DND-41 (cell line): ENCODE data around the gene SHC2.

Source experiments
- ATAC-seq: fragments of 200-7000 bp; cut with Tn5 transposase; 3 replicates; pipeline ENCODE4 v1.9.1; 2021; ENCODE audit warnings: low read depth; ENCODE audit not compliant: insufficient read depth
- DNase-seq: peaks from one replicate; pipeline ENCODE4 v3.0.0-alpha.2; 2020
- H2AFZ ChIP-seq: 2 replicates; pipeline ENCODE4 v1.6.0; 2012; ENCODE audit warnings: low read depth, low read length
- H3K27ac ChIP-seq: 2 replicates; pipeline ENCODE4 v1.5.1; 2012; ENCODE audit warnings: low read length, inconsistent platforms
- H3K27me3 ChIP-seq: fragments of 200-600 bp; sonication (generic); 2 replicates; pipeline ENCODE4 v1.6.0; 2012; ENCODE audit warnings: low read length, mild to moderate bottlenecking, inconsistent platforms; ENCODE audit not compliant: insufficient read depth, poor library complexity
- H3K36me3 ChIP-seq: 2 replicates; pipeline ENCODE4 v1.5.1; 2012; ENCODE audit warnings: low read length, inconsistent platforms; ENCODE audit not compliant: insufficient read depth
- H3K4me1 ChIP-seq: 2 replicates; pipeline ENCODE4 v1.5.1; 2012; ENCODE audit warnings: mild to moderate bottlenecking, low read length; ENCODE audit not compliant: insufficient read depth
- H3K4me2 ChIP-seq: 2 replicates; pipeline ENCODE4 v1.6.0; 2012; ENCODE audit warnings: mild to moderate bottlenecking, moderate library complexity, low read length, inconsistent platforms; ENCODE audit not compliant: insufficient read depth
- H3K4me3 ChIP-seq, 2 experiments: fragments of 200-600 bp in 1 of 2; shearing (Covaris generic) in 1 of 2; 2 replicates each; pipeline ENCODE4 v1.5.1; 2012 to 2016; ENCODE audit warnings: inconsistent platforms in 2 of 2, low read length in 2 of 2, mild to moderate bottlenecking in 2 of 2, low read depth in 1 of 2, moderate library complexity in 1 of 2
- H3K79me2 ChIP-seq: 2 replicates; pipeline ENCODE4 v1.6.0; 2012; ENCODE audit warnings: low read length, inconsistent platforms; ENCODE audit not compliant: insufficient read depth
- H3K9ac ChIP-seq: 2 replicates; pipeline ENCODE4 v1.6.0; 2012; ENCODE audit warnings: low read depth, mild to moderate bottlenecking, inconsistent platforms, low read length, moderate library complexity
- H3K9me3 ChIP-seq: 2 replicates; pipeline ENCODE4 v1.5.1; 2012; ENCODE audit warnings: low read length, moderate library complexity, mild to moderate bottlenecking, inconsistent platforms; ENCODE audit not compliant: insufficient read depth, severe bottlenecking
- H4K20me1 ChIP-seq: 2 replicates; pipeline ENCODE4 v1.6.0; 2012; ENCODE audit warnings: low read length; ENCODE audit not compliant: insufficient read depth
- EZH2 ChIP-seq: IDR thresholded peaks from 3 replicates; pipeline ENCODE4 v1.6.1; 2012; ENCODE audit warnings: borderline replicate concordance, low read depth, mild to moderate bottlenecking, moderate library complexity, low read length, inconsistent platforms; ENCODE audit not compliant: severe bottlenecking
- TF ChIP-seq, protein P1 (sequence below): IDR thresholded peaks from 2 replicates; pipeline ENCODE4 v1.5.1; 2012; ENCODE audit warnings: borderline replicate concordance, low read length, moderate library complexity, mild to moderate bottlenecking; ENCODE audit not compliant: poor library complexity, severe bottlenecking; ENCODE audit errors: extremely low read depth

The SHC2 gene

DNA sequence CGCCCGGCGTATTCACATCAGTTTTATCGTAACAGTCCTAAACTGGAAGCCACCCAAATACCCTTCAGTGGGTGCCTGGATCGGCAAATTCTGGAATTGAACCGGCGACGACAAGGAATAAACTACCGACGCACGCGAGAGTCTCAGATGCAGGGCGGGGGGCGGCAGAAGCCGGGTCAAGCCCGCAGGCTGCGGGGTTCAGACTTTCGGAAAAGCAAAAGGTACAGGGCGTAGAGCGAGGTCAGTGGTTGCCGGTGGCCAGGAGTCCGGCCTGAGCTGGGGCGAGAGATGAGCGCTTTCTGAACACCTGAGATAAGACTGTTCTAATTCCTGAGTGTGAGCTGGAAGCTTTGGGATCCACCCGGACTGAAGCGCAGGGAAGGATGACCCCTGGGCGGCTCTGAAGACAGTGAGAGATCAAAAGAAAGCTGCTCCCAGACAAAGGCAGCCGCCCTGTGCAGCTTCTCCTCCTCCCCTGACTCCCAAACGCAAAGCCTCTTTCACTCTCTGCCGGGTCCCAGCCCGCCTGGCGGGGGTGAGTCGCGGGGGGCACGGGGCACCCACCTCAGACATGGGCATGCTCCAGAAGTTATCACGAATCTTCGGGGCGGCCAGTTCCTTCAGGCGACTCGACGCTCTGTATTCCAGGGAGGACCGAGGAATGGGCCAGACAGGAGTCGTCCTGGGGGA lies 90.0 kb downstream of the SHC2 start:
- Histone ChIP-seq H4K20me1 (no peaks in the 10 kb centered on the region), H3K4me1 (no peaks in the 10 kb centered on the region), H3K9me3 (no peaks in the 10 kb centered on the region), H3K4me3 (no peak overlapping the region), H3K79me2 (no peaks in the 10 kb centered on the region), H3K9ac (no peak overlapping the region), H3K4me2 (no peak overlapping the region), H3K27me3 (peaks cover 18% of the 10 kb centered on the region), H2AFZ (no peak overlapping the region), H3K36me3 (no peaks in the 10 kb centered on the region), H3K27ac (no peak overlapping the region)
- ATAC-seq: no peak
- TF ChIP-seq, protein P1, sequence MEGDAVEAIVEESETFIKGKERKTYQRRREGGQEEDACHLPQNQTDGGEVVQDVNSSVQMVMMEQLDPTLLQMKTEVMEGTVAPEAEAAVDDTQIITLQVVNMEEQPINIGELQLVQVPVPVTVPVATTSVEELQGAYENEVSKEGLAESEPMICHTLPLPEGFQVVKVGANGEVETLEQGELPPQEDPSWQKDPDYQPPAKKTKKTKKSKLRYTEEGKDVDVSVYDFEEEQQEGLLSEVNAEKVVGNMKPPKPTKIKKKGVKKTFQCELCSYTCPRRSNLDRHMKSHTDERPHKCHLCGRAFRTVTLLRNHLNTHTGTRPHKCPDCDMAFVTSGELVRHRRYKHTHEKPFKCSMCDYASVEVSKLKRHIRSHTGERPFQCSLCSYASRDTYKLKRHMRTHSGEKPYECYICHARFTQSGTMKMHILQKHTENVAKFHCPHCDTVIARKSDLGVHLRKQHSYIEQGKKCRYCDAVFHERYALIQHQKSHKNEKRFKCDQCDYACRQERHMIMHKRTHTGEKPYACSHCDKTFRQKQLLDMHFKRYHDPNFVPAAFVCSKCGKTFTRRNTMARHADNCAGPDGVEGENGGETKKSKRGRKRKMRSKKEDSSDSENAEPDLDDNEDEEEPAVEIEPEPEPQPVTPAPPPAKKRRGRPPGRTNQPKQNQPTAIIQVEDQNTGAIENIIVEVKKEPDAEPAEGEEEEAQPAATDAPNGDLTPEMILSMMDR: no peak
- TF ChIP-seq EZH2: no peak
- DNase-seq: no peak

DNA sequence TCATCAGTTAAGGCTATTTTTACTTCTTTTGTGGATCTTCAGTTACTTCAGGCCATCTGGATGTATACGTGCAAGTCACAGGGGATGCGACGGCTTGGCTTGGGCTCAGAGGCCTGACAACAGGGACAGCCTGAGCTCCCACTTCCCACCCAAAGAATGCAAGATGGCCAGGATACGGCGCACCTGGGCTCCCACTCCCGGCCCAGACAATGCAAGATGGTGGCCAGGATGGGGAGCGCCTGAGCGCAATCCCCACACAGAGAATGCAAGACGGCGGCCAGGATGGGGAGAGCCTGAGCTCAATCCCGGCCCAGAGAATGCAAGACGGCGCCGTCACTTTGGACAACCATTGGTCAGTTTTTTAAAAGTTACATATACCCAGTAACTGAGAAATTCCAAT lies 91.0 kb downstream of the SHC2 start:
- Histone ChIP-seq H3K79me2 (no peaks in the 10 kb centered on the region), H3K4me1 (no peaks in the 10 kb centered on the region), H3K27ac (no peak overlapping the region), H3K4me2 (no peak overlapping the region), H3K9me3 (no peaks in the 10 kb centered on the region), H3K27me3 (peaks cover 18% of the 10 kb centered on the region), H3K4me3 (no peak overlapping the region), H3K36me3 (no peaks in the 10 kb centered on the region), H3K9ac (no peak overlapping the region), H4K20me1 (no peaks in the 10 kb centered on the region), H2AFZ (no peak overlapping the region)
- no peak for TF ChIP-seq EZH2
- TF ChIP-seq, protein P1: no peak
- ATAC-seq: no peak
- DNase-seq: no peak

- H3K27ac ChIP-seq: no peak overlapping the region
- H3K4me2 ChIP-seq: no peak overlapping the region
- H3K27me3 ChIP-seq: peaks cover 14% of the 10 kb centered on the region
- no peaks in the 10 kb centered on the region for H4K20me1 ChIP-seq
- no peaks in the 10 kb centered on the region for H3K36me3 ChIP-seq
- no peak for DNase-seq
- no peaks in the 10 kb centered on the region for H3K9me3 ChIP-seq
- no peak for ATAC-seq
- no peak overlapping the region for H3K9ac ChIP-seq
- H2AFZ ChIP-seq: no peak overlapping the region
- H3K4me3 ChIP-seq: no peak overlapping the region
- TF ChIP-seq EZH2: no peak
- TF ChIP-seq, protein P1: no peak
- no peaks in the 10 kb centered on the region for H3K79me2 ChIP-seq
- H3K4me1 ChIP-seq: no peaks in the 10 kb centered on the region
Observed at GRCh38 chr19:369256-369655, 91.6 kb downstream of the SHC2 start.

- no peak overlapping the region for H3K27ac ChIP-seq
- no peaks in the 10 kb centered on the region for H4K20me1 ChIP-seq
- H3K4me3 ChIP-seq: no peak overlapping the region
- H3K79me2 ChIP-seq: no peaks in the 10 kb centered on the region
- no peak overlapping the region for H2AFZ ChIP-seq
- ATAC-seq (no peak), DNase-seq (no peak)
- H3K9ac ChIP-seq: no peak overlapping the region
- peaks cover 14% of the 10 kb centered on the region for H3K27me3 ChIP-seq
- H3K4me2 ChIP-seq: no peak overlapping the region
- no peaks in the 10 kb centered on the region for H3K36me3 ChIP-seq
- no peaks in the 10 kb centered on the region for H3K4me1 ChIP-seq
- H3K9me3 ChIP-seq: no peaks in the 10 kb centered on the region
- TF ChIP-seq EZH2: no peak
- TF ChIP-seq, protein P1: no peak
Observed at GRCh38 chr19:368630-369024, 92.2 kb downstream of the SHC2 start.
